NB4 (cell line): ENCODE measurements around the gene PDE11A.

Experiments
- CTCF ChIP-seq: IDR thresholded peaks from one replicate; pipeline ENCODE4 v1.5.1; 2012; ENCODE audit warnings: low read depth, low read length
- MYC ChIP-seq: IDR thresholded peaks from 2 replicates; pipeline ENCODE4 v1.6.1; 2011; ENCODE audit warnings: low read depth, low read length
- POLR2A ChIP-seq: IDR thresholded peaks from 2 replicates; pipeline ENCODE4 v1.6.1; 2011; ENCODE audit warnings: mild to moderate bottlenecking; ENCODE audit not compliant: insufficient read length; ENCODE audit errors: extremely low read depth
- TF ChIP-seq, protein P1 (sequence below): IDR thresholded peaks from 2 replicates; pipeline ENCODE4 v1.6.1; 2011; ENCODE audit warnings: low read depth, low read length

- no peak for TF ChIP-seq POLR2A
- peak; percentile 15 for TF ChIP-seq CTCF
- TF ChIP-seq, protein P1, sequence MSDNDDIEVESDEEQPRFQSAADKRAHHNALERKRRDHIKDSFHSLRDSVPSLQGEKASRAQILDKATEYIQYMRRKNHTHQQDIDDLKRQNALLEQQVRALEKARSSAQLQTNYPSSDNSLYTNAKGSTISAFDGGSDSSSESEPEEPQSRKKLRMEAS: no peak
- no peak for TF ChIP-seq MYC
These were observed 450.1 kb downstream of the PDE11A start for GRCh38 chr2:177622521-177622920.
